Thyroid gland (tissue), 4 donors: ENCODE results near the gene POU2F2.

Source experiments
- CTCF ChIP-seq, 6 experiments: fragments of 200-600 bp in 3 of 6; fragments of 450-650 bp in 3 of 6; sonication (generic) in 3 of 6; IDR thresholded peaks; one replicate each; pipeline ENCODE4 v1.5.1; 2016 to 2019; ENCODE audit warnings: antibody characterized with exemption in 6 of 6, mild to moderate bottlenecking in 2 of 6, inconsistent platforms in 1 of 6, moderate library complexity in 1 of 6
- POLR2A ChIP-seq, 2 donors: fragments of 450-650 bp; IDR thresholded peaks; one replicate each; pipeline ENCODE4 v1.6.1; 2017; ENCODE audit warnings: antibody characterized with exemption in 2 of 2, mild to moderate bottlenecking in 2 of 2, moderate library complexity in 1 of 2

DNA sequence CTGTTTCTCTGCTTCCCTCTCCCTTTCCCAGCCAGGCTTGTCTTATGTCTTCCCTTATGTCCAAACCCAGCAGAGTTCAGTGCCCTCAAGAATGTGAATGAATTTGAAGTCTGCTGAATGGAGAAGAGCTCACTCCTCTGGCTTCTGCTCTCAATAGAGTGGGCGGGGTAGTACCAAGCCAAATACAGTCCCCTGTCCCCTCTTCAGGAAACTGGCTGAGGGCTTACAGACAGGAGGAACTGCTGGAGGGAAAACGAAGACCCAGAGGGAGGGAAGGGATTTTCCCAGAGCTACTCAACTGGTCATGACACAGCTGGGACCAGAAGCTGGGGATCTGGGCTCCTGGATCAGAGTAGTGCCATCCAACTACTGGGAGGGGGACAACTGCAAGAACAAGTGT lies 32.9 kb upstream of the POU2F2 start:
- no peak for TF ChIP-seq CTCF (IDR thresholded peaks at IDR 0.05)
- TF ChIP-seq POLR2A (IDR thresholded peaks at IDR 0.05), result no peak
